Left ventricle myocardium inferior (tissue), 1 donor: ENCODE data around the gene MOB3C. TPM values are rescaled to one million over a fixed set of nuclear protein-coding genes. Genes with fewer than 3 reads are reported as not detected.

Experiments used
- DNase-seq: peaks from one replicate; pipeline ENCODE4 v3.0.0-alpha.2; 2020
- H3K27ac ChIP-seq: fragments of 200-600 bp; replicated peaks from 2 replicates; pipeline ENCODE4 v1.8.0; 2021
- H3K27me3 ChIP-seq: fragments of 200-600 bp; 2 replicates; pipeline ENCODE4 v1.8.0; 2021; ENCODE audit warnings: low read depth
- H3K36me3 ChIP-seq: fragments of 200-600 bp; 2 replicates; pipeline ENCODE4 v1.8.0; 2021
- H3K4me1 ChIP-seq: fragments of 200-600 bp; 2 replicates; pipeline ENCODE4 v1.8.0; 2021
- H3K4me3 ChIP-seq: fragments of 200-600 bp; 2 replicates; pipeline ENCODE4 v1.8.0; 2021; ENCODE audit warnings: mild to moderate bottlenecking, moderate library complexity
- H3K9me3 ChIP-seq: fragments of 200-600 bp; replicated peaks from 2 replicates; pipeline ENCODE4 v1.8.0; 2021
- intact Hi-C: fragments of 100-400 bp; cut with micrococcal nuclease; formaldehyde crosslinking; loops from one replicate; pipeline ENCODE4 v1.11.0; 2022
- total RNA-seq: library from RNA; stranded (reverse); fragmentation: NEBNext Ultra II Directional; extraction: Animal tissue kit (Norgen Biotek cat#: 25700); gene quantifications from one replicate; pipeline ENCODE4 v1.2.1, GENCODE V29; 2021
- TF ChIP-seq, protein P1 (sequence below): fragments of 200-600 bp; IDR thresholded peaks from 2 replicates; pipeline ENCODE4 v1.8.0; 2021; ENCODE audit warnings: antibody characterized with exemption, mild to moderate bottlenecking, borderline replicate concordance
- donor health status: DM: no; HTN: yes; CAD: no; lungs with severe emphysema.

Gene MOB3C
- total RNA-seq, 1 donor from 2014 or later = 12.8 TPM

DNA sequence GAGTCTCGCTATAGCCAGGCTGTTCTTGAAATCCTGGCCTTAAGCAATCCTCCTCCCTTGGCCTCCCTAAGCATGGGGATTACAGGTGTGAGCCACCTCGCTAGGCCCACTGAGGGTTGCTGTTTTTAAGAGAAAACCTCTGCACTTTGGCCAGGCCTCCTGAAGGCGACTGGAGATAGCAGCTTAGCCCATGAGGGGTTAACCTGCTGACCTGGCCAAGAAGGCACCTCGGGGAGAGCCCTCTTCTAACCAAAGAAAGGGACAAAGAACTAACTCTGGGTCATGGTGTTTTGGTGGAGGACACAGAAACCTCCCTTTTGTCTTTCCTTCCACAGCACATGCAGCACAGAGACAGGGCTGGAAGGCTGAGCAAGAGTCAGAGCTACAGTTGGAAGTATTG lies 47.5 kb downstream of the MOB3C start:
- DNase-seq = no peak
- intact Hi-C loops = no loop called here
- Histone ChIP-seq H3K4me1 (peaks cover 24% of the 10 kb centered on the region), H3K36me3 (peaks cover 60% of the 10 kb centered on the region), H3K9me3 (no peaks in the 10 kb centered on the region), H3K27ac (no peak overlapping the region), H3K4me3 (no peak overlapping the region), H3K27me3 (no peaks in the 10 kb centered on the region)
- TF ChIP-seq, protein P1, sequence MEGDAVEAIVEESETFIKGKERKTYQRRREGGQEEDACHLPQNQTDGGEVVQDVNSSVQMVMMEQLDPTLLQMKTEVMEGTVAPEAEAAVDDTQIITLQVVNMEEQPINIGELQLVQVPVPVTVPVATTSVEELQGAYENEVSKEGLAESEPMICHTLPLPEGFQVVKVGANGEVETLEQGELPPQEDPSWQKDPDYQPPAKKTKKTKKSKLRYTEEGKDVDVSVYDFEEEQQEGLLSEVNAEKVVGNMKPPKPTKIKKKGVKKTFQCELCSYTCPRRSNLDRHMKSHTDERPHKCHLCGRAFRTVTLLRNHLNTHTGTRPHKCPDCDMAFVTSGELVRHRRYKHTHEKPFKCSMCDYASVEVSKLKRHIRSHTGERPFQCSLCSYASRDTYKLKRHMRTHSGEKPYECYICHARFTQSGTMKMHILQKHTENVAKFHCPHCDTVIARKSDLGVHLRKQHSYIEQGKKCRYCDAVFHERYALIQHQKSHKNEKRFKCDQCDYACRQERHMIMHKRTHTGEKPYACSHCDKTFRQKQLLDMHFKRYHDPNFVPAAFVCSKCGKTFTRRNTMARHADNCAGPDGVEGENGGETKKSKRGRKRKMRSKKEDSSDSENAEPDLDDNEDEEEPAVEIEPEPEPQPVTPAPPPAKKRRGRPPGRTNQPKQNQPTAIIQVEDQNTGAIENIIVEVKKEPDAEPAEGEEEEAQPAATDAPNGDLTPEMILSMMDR = no peak

DNA sequence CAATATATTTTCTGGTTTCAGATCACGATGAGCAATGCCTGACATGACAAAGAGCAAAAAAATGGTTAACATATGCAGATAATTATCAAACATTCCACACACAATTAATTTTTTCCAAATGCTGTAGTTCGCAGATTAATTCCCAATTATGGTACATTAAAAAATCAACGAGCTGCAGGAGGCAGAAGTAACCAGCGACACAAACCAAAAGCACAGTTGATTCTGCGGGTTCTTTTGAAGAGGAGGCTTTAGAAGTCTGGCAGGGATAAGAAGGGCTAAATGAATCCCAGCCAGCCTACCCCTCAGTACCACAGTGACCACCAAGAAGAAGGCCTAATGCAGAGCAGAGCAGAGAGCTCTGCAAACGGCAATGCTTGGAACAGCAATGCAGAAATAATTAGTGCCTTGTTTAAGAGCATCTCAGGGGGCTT lies 48.1 kb downstream of the MOB3C start:
- no peak for DNase-seq
- H3K4me3 ChIP-seq = no peak overlapping the region
- H3K36me3 ChIP-seq = peaks cover 61% of the 10 kb centered on the region
- no peaks in the 10 kb centered on the region for H3K9me3 ChIP-seq
- H3K27ac ChIP-seq = no peak overlapping the region
- no peaks in the 10 kb centered on the region for H3K27me3 ChIP-seq
- peaks cover 18% of the 10 kb centered on the region for H3K4me1 ChIP-seq
- TF ChIP-seq, protein P1 = no peak
- intact Hi-C loops = no loop called here

DNA sequence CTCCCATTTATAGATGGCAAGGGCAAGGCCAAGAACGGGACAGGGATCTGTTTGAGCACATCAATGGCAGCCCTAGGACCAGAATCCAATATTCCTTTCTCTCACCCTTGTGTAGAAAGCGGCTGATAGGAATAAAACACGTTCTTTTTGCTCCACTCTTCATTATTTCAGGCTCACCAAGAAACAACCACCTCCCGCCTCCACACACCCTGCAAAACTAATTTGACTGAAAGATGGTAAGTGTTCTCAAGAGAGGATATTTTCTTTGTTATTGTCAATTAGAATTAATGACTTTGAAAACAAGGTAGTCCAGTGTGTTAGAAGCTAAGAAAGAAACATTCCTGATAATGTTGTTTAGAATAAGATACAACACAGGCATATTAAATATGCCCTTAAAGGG lies 53.3 kb downstream of the MOB3C start:
- no peaks in the 10 kb centered on the region for H3K9me3 ChIP-seq
- H3K27ac ChIP-seq = no peak overlapping the region
- TF ChIP-seq, protein P1 = no peak
- peaks cover 1% of the 10 kb centered on the region for H3K4me1 ChIP-seq
- intact Hi-C loops = no loop called here
- H3K27me3 ChIP-seq = no peaks in the 10 kb centered on the region
- no peak for DNase-seq
- H3K36me3 ChIP-seq = peaks cover 95% of the 10 kb centered on the region
- H3K4me3 ChIP-seq = no peak overlapping the region

DNA sequence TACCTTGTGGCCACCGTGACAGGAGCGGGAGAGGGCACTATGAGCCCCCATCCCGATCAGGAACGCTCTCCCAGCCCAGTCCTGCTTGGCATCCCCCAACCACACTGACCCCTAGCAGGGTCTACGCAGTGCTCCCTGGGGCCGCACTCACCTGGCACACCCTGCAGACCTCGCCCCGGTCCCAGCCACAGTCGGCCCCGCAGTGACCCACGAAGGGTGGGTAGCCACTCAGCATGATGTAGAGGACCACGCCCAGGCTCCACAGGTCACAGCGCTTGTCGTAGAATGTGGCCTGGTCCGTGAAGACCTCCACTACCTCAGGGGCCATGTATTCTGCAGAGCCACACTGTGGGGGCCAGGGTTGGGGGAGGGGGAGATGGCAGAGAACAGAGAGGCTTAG lies 54.1 kb downstream of the MOB3C start:
- Histone ChIP-seq H3K36me3 (peaks cover 95% of the 10 kb centered on the region), H3K4me3 (no peak overlapping the region), H3K27ac (no peak overlapping the region), H3K27me3 (no peaks in the 10 kb centered on the region), H3K4me1 (peaks cover 7% of the 10 kb centered on the region), H3K9me3 (no peaks in the 10 kb centered on the region)
- TF ChIP-seq, protein P1 = no peak
- intact Hi-C loops = no loop called here
- no peak for DNase-seq

DNA sequence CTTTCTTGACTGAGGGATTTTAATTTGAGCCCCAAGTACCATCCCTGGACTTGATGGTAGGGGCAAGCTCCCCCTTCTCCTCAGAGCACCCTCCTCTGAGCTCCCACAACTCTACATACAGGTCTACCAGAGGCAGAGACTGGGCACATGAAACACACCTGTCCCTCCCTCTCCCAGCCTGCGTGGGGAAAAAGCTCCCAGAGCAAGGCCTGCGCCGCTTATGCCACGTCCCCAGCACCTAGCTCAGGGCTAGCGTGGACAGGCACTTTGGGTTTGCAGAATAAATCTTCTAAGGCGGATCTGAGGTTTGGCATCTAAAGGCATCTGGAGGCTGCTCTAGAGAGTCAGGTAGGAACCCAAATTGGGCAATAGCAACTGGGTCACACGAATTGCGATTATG lies 57.6 kb downstream of the MOB3C start:
- no peak for DNase-seq
- Histone ChIP-seq H3K36me3 (peaks cover 63% of the 10 kb centered on the region), H3K9me3 (no peaks in the 10 kb centered on the region), H3K4me3 (no peak overlapping the region), H3K27ac (no peak overlapping the region), H3K27me3 (no peaks in the 10 kb centered on the region), H3K4me1 (peaks cover 7% of the 10 kb centered on the region)
- intact Hi-C loops = no loop called here
- TF ChIP-seq, protein P1 = no peak
